K562 (cell line): ENCODE data around the gene PPP1R13B. TPM values are rescaled to one million over a fixed set of nuclear protein-coding genes. Genes with fewer than 3 reads are reported as not detected.

ENCODE experiments used
- FOXA3 ChIP-seq, 2 experiments: fragments of 450-650 bp in 1 of 2; sonication (generic) in 1 of 2; formaldehyde crosslinking; IDR thresholded peaks in 1 of 2; conservative IDR thresholded peaks in 1 of 2; 2 replicates each; pipeline versions ENCODE4 v1.4.0 to v1.8.0; 2020 to 2022; ENCODE audit warnings: mild to moderate bottlenecking in 2 of 2, missing genetic modification reagents in 1 of 2
- GATA2 ChIP-seq: sonication (generic); formaldehyde crosslinking; IDR thresholded peaks from 2 replicates; pipeline ENCODE4 v1.4.0; 2020; ENCODE audit warnings: mild to moderate bottlenecking, missing genetic modification reagents
- HMGN3 ChIP-seq: IDR thresholded peaks from 2 replicates; pipeline ENCODE4 v1.6.1; 2011; ENCODE audit warnings: borderline replicate concordance, low read depth, mild to moderate bottlenecking, mixed read lengths, low read length; ENCODE audit not compliant: insufficient read length; ENCODE audit errors: extremely low read depth
- MECOM ChIP-seq: fragments of 250-450 bp; sonication (Bioruptor Pico); IDR thresholded peaks from 2 replicates; pipeline ENCODE4 v1.8.0; 2022; ENCODE audit warnings: inconsistent platforms
- NFE2 ChIP-seq: IDR thresholded peaks from 2 replicates; pipeline ENCODE4 v1.6.1; 2014; ENCODE audit warnings: antibody characterized with exemption, low read depth
- polyA plus RNA-seq, 8 experiments: library from polyadenylated mRNA; depleted of rRNA in 4 of 8; stranded (reverse) in 5 of 8; unstranded in 3 of 8; fragments of >200 nt; fragmentation: Nextera tagmentation in 2 of 8; fragmentation: Illumina TruSeq in 1 of 8; extraction: Ambion mirVana in 2 of 8; extraction: Trizol in 1 of 8; gene quantifications; 2 replicates each; pipeline versions ENCODE4 v1.2.1 to v1.2.3, GENCODE V29; 2011 to 2014; ENCODE audit warnings: inconsistent platforms in 1 of 8, missing spikeins in 1 of 8
- total RNA-seq, 7 experiments: library from RNA; depleted of rRNA in 6 of 7; stranded (reverse); fragments of >200 nt in 6 of 7; fragmentation: Illumina TruSeq in 2 of 7; extraction: Trizol in 2 of 7; gene quantifications; 2 replicates each; pipeline versions ENCODE4 v1.2.1 to v1.2.3, GENCODE V29; 2011 to 2021; ENCODE audit warnings: low replicate concordance in 1 of 7
- TF ChIP-seq, protein P1 (sequence below): fragments of 450-650 bp; IDR thresholded peaks from 2 replicates; pipeline ENCODE4 v1.6.1; 2016; ENCODE audit warnings: low read depth, mild to moderate bottlenecking, moderate library complexity
- TF ChIP-seq, protein P2 (sequence below): fragments of 250-450 bp; sonication (Bioruptor Pico); IDR thresholded peaks from 2 replicates; pipeline ENCODE4 v1.4.0; 2020; ENCODE audit warnings: mild to moderate bottlenecking, moderate library complexity, borderline replicate concordance
- TF ChIP-seq, protein P3 (sequence below): fragments of 250-450 bp; sonication (Bioruptor Pico); IDR thresholded peaks from 2 replicates; pipeline ENCODE4 v1.5.1; 2021; ENCODE audit warnings: mild to moderate bottlenecking
- TF ChIP-seq, protein P4 (sequence below): fragments of 450-650 bp; IDR thresholded peaks from 2 replicates; pipeline ENCODE4 v1.6.1; 2016; ENCODE audit warnings: borderline replicate concordance
- TF ChIP-seq, protein P5 (sequence below): fragments of 250-450 bp; sonication (Bioruptor Pico); IDR thresholded peaks from 2 replicates; pipeline ENCODE4 v1.4.0; 2020; ENCODE audit warnings: borderline replicate concordance
- TF ChIP-seq, protein P6 (sequence below): sonication (generic); formaldehyde crosslinking; IDR thresholded peaks from 2 replicates; pipeline ENCODE4 v1.9.0; 2022; ENCODE audit warnings: mild to moderate bottlenecking, missing genetic modification reagents
- TF ChIP-seq, protein P7 (sequence below): IDR thresholded peaks from 3 replicates; pipeline ENCODE4 v1.6.1; 2011; ENCODE audit warnings: borderline replicate concordance, mild to moderate bottlenecking; ENCODE audit not compliant: insufficient read length, insufficient read depth
- TF ChIP-seq, protein P8 (sequence below): fragments of 250-450 bp; sonication (Bioruptor Pico); IDR thresholded peaks from 2 replicates; pipeline ENCODE4 v1.8.0; 2022; ENCODE audit warnings: inconsistent platforms, mild to moderate bottlenecking, moderate library complexity, borderline replicate concordance

The PPP1R13B gene
- total and polyA plus RNA-seq, 9 of the 15 experiments (the other 6 are each of a cell fraction or from before 2014, with no cell fraction given): 0.03 to 1.7 (median 0.15) TPM

DNA sequence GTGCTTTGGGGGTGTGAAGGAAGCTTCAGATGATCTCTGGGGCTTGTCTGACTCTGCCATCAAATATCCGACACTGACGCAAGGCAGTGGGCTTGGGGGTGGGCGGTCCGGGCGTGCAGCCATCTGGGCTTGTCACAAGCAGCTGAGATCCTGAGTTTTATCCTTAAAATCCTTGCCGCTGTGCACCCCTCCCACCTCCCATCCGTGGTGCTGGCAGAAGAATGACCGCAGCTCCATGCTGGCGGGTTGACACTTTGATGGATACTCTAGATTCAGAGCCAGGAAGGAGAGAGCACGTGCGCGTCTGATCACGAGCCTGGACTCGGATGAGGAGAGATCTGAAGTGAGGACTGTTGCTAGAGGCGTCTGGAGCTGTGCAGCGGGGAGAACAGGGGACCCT is 128.8 kb downstream of the PPP1R13B start (continued):
- no peak for TF ChIP-seq GATA2 (CRISPR knock-in tag)
- TF ChIP-seq, protein P1, sequence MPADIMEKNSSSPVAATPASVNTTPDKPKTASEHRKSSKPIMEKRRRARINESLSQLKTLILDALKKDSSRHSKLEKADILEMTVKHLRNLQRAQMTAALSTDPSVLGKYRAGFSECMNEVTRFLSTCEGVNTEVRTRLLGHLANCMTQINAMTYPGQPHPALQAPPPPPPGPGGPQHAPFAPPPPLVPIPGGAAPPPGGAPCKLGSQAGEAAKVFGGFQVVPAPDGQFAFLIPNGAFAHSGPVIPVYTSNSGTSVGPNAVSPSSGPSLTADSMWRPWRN: no peak
- TF ChIP-seq FOXA3 (CRISPR knock-in tag; conservative IDR thresholded peaks at IDR 0.05 in 1 of 2, IDR thresholded peaks at IDR 0.05 in 1 of 2): no peak
- TF ChIP-seq, protein P2, sequence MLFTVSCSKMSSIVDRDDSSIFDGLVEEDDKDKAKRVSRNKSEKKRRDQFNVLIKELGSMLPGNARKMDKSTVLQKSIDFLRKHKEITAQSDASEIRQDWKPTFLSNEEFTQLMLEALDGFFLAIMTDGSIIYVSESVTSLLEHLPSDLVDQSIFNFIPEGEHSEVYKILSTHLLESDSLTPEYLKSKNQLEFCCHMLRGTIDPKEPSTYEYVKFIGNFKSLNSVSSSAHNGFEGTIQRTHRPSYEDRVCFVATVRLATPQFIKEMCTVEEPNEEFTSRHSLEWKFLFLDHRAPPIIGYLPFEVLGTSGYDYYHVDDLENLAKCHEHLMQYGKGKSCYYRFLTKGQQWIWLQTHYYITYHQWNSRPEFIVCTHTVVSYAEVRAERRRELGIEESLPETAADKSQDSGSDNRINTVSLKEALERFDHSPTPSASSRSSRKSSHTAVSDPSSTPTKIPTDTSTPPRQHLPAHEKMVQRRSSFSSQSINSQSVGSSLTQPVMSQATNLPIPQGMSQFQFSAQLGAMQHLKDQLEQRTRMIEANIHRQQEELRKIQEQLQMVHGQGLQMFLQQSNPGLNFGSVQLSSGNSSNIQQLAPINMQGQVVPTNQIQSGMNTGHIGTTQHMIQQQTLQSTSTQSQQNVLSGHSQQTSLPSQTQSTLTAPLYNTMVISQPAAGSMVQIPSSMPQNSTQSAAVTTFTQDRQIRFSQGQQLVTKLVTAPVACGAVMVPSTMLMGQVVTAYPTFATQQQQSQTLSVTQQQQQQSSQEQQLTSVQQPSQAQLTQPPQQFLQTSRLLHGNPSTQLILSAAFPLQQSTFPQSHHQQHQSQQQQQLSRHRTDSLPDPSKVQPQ: no peak
- TF ChIP-seq, protein P3, sequence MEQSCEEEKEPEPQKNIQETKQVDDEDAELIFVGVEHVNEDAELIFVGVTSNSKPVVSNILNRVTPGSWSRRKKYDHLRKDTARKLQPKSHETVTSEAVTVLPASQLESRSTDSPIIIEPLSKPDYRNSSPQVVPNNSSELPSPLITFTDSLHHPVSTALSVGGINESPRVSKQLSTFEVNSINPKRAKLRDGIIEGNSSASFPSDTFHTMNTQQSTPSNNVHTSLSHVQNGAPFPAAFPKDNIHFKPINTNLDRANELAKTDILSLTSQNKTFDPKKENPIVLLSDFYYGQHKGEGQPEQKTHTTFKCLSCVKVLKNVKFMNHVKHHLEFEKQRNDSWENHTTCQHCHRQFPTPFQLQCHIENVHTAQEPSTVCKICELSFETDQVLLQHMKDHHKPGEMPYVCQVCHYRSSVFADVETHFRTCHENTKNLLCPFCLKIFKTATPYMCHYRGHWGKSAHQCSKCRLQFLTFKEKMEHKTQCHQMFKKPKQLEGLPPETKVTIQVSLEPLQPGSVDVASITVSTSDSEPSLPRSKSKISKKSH (CRISPR knock-in tag): no peak
- TF ChIP-seq, protein P4, sequence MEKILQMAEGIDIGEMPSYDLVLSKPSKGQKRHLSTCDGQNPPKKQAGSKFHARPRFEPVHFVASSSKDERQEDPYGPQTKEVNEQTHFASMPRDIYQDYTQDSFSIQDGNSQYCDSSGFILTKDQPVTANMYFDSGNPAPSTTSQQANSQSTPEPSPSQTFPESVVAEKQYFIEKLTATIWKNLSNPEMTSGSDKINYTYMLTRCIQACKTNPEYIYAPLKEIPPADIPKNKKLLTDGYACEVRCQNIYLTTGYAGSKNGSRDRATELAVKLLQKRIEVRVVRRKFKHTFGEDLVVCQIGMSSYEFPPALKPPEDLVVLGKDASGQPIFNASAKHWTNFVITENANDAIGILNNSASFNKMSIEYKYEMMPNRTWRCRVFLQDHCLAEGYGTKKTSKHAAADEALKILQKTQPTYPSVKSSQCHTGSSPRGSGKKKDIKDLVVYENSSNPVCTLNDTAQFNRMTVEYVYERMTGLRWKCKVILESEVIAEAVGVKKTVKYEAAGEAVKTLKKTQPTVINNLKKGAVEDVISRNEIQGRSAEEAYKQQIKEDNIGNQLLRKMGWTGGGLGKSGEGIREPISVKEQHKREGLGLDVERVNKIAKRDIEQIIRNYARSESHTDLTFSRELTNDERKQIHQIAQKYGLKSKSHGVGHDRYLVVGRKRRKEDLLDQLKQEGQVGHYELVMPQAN: no peak
- TF ChIP-seq, protein P5, sequence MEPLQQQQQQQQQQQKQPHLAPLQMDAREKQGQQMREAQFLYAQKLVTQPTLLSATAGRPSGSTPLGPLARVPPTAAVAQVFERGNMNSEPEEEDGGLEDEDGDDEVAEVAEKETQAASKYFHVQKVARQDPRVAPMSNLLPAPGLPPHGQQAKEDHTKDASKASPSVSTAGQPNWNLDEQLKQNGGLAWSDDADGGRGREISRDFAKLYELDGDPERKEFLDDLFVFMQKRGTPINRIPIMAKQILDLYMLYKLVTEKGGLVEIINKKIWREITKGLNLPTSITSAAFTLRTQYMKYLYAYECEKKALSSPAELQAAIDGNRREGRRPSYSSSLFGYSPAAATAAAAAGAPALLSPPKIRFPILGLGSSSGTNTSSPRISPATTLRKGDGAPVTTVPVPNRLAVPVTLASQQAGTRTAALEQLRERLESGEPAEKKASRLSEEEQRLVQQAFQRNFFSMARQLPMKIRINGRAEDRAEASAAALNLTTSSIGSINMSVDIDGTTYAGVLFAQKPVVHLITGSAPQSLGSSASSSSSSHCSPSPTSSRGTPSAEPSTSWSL (CRISPR knock-in tag): no peak
- no peak for TF ChIP-seq HMGN3
- no peak for TF ChIP-seq NFE2
- TF ChIP-seq, protein P6, sequence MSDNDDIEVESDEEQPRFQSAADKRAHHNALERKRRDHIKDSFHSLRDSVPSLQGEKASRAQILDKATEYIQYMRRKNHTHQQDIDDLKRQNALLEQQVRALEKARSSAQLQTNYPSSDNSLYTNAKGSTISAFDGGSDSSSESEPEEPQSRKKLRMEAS (CRISPR knock-in tag): peak; percentile 21; the same call in 1 of the 2 replicates
- no peak for TF ChIP-seq MECOM (CRISPR knock-in tag)
- TF ChIP-seq, protein P7, sequence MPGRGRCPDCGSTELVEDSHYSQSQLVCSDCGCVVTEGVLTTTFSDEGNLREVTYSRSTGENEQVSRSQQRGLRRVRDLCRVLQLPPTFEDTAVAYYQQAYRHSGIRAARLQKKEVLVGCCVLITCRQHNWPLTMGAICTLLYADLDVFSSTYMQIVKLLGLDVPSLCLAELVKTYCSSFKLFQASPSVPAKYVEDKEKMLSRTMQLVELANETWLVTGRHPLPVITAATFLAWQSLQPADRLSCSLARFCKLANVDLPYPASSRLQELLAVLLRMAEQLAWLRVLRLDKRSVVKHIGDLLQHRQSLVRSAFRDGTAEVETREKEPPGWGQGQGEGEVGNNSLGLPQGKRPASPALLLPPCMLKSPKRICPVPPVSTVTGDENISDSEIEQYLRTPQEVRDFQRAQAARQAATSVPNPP: no peak
- TF ChIP-seq, protein P8, sequence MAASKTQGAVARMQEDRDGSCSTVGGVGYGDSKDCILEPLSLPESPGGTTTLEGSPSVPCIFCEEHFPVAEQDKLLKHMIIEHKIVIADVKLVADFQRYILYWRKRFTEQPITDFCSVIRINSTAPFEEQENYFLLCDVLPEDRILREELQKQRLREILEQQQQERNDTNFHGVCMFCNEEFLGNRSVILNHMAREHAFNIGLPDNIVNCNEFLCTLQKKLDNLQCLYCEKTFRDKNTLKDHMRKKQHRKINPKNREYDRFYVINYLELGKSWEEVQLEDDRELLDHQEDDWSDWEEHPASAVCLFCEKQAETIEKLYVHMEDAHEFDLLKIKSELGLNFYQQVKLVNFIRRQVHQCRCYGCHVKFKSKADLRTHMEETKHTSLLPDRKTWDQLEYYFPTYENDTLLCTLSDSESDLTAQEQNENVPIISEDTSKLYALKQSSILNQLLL (CRISPR knock-in tag): no peak
